GM18526 (cell line): ENCODE results near the gene IL6.

Experiments
- POLR2A ChIP-seq: IDR thresholded peaks from 3 replicates; pipeline ENCODE4 v1.6.1; 2011; ENCODE audit not compliant: insufficient read length; ENCODE audit errors: extremely low read depth

Gene IL6

GRCh38 chr7:22700559-22701002 is 26.4 kb upstream of the IL6 start:
- no peak for TF ChIP-seq POLR2A

GRCh38 chr7:22702516-22702915 is 24.5 kb upstream of the IL6 start:
- TF ChIP-seq POLR2A: no peak

- no peak for TF ChIP-seq POLR2A
Observed at GRCh38 chr7:22709857-22710256, 17.1 kb upstream of the IL6 start.

- no peak for TF ChIP-seq POLR2A
Observed at GRCh38 chr7:22712999-22713398, 14.0 kb upstream of the IL6 start.

- no peak for TF ChIP-seq POLR2A
Observed at GRCh38 chr7:22713463-22713862, 13.5 kb upstream of the IL6 start.

- no peak for TF ChIP-seq POLR2A
Observed at GRCh38 chr7:22715969-22716368, 11.0 kb upstream of the IL6 start.

GRCh38 chr7:22717760-22718159 is 9.2 kb upstream of the IL6 start:
- no peak for TF ChIP-seq POLR2A

GRCh38 chr7:22718200-22718711 is 8.7 kb upstream of the IL6 start:
- no peak for TF ChIP-seq POLR2A

- no peak for TF ChIP-seq POLR2A
Observed at GRCh38 chr7:22718911-22719420, 8.0 kb upstream of the IL6 start.

GRCh38 chr7:22720791-22721786 is 5.9 kb upstream of the IL6 start:
- no peak for TF ChIP-seq POLR2A

- TF ChIP-seq POLR2A: no peak
Observed at GRCh38 chr7:22722536-22723180, 4.3 kb upstream of the IL6 start.

- no peak for TF ChIP-seq POLR2A
Observed at GRCh38 chr7:22723181-22723601, 3.8 kb upstream of the IL6 start.

- TF ChIP-seq POLR2A: no peak
Observed at GRCh38 chr7:22723637-22724036, 3.4 kb upstream of the IL6 start.

GRCh38 chr7:22724861-22725260 is 2.1 kb upstream of the IL6 start:
- no peak for TF ChIP-seq POLR2A

GRCh38 chr7:22725585-22725984 is 1.4 kb upstream of the IL6 start:
- TF ChIP-seq POLR2A: no peak

- no peak for TF ChIP-seq POLR2A
Observed at GRCh38 chr7:22726345-22726906, 574 bp upstream of the IL6 start.

GRCh38 chr7:22727714-22728035 is 675 bp downstream of the IL6 start:
- no peak for TF ChIP-seq POLR2A
